Left ventricle myocardium inferior (tissue), 1 donor: ENCODE results near the gene TNRC6C. TPM values are rescaled to one million over a fixed set of nuclear protein-coding genes. Genes with fewer than 3 reads are reported as not detected.
A peak's percentile ranks its signal among the peaks of the same experiment; 100 is the strongest.
"Not testable (repeated sequence)": the region's sequence is repeated elsewhere in the genome, so short reads cannot be mapped to it uniquely, and the experiment has no call there.

Experiments
- DNase-seq: peaks from one replicate; pipeline ENCODE4 v3.0.0-alpha.2; 2020
- H3K27ac ChIP-seq: fragments of 200-600 bp; replicated peaks from 2 replicates; pipeline ENCODE4 v1.8.0; 2021
- H3K27me3 ChIP-seq: fragments of 200-600 bp; 2 replicates; pipeline ENCODE4 v1.8.0; 2021; ENCODE audit warnings: low read depth
- H3K36me3 ChIP-seq: fragments of 200-600 bp; 2 replicates; pipeline ENCODE4 v1.8.0; 2021
- H3K4me1 ChIP-seq: fragments of 200-600 bp; 2 replicates; pipeline ENCODE4 v1.8.0; 2021
- H3K4me3 ChIP-seq: fragments of 200-600 bp; 2 replicates; pipeline ENCODE4 v1.8.0; 2021; ENCODE audit warnings: mild to moderate bottlenecking, moderate library complexity
- H3K9me3 ChIP-seq: fragments of 200-600 bp; replicated peaks from 2 replicates; pipeline ENCODE4 v1.8.0; 2021
- CTCF ChIP-seq: fragments of 200-600 bp; IDR thresholded peaks from 2 replicates; pipeline ENCODE4 v1.8.0; 2021; ENCODE audit warnings: antibody characterized with exemption, mild to moderate bottlenecking, borderline replicate concordance
- intact Hi-C: fragments of 100-400 bp; cut with micrococcal nuclease; formaldehyde crosslinking; loops from one replicate; pipeline ENCODE4 v1.11.0; 2022
- total RNA-seq: library from RNA; stranded (reverse); fragmentation: NEBNext Ultra II Directional; extraction: Animal tissue kit (Norgen Biotek cat#: 25700); gene quantifications from one replicate; pipeline ENCODE4 v1.2.1, GENCODE V29; 2021
- donor health status: DM: no; HTN: yes; CAD: no; lungs with severe emphysema.

Gene TNRC6C
- total RNA-seq, 1 donor from 2014 or later = 19.7 TPM

- intact Hi-C loops = no loop called here
- Histone ChIP-seq H3K4me1 (peaks cover 13% of the 10 kb centered on the region), H3K27ac (no peak overlapping the region), H3K36me3 (peaks cover 100% of the 10 kb centered on the region), H3K27me3 (no peaks in the 10 kb centered on the region), H3K4me3 (no peak overlapping the region), H3K9me3 (no peaks in the 10 kb centered on the region)
- TF ChIP-seq CTCF = no peak
- no peak for DNase-seq
These were observed 116.5 kb downstream of the TNRC6C start for GRCh38 chr17:78075011-78075410.

GRCh38 chr17:78075545-78075944 is 117.0 kb downstream of the TNRC6C start:
- no peak overlapping the region for H3K27ac ChIP-seq
- intact Hi-C loops = no loop called here
- no peaks in the 10 kb centered on the region for H3K9me3 ChIP-seq
- DNase-seq = no peak
- peaks cover 100% of the 10 kb centered on the region for H3K36me3 ChIP-seq
- H3K4me1 ChIP-seq = peaks cover 13% of the 10 kb centered on the region
- no peaks in the 10 kb centered on the region for H3K27me3 ChIP-seq
- H3K4me3 ChIP-seq = no peak overlapping the region
- no peak for TF ChIP-seq CTCF

- peaks cover 45% of the 10 kb centered on the region for H3K4me1 ChIP-seq
- intact Hi-C loops = no loop called here
- no peak overlapping the region for H3K4me3 ChIP-seq
- H3K36me3 ChIP-seq = peaks cover 91% of the 10 kb centered on the region
- H3K27me3 ChIP-seq = no peaks in the 10 kb centered on the region
- no peak for DNase-seq
- no peak for TF ChIP-seq CTCF
- peak overlapping the region; percentile 81 for H3K27ac ChIP-seq
- H3K9me3 ChIP-seq = no peaks in the 10 kb centered on the region
These were observed 120.8 kb downstream of the TNRC6C start for GRCh38 chr17:78079253-78079652.

- intact Hi-C loops = no loop called here
- Histone ChIP-seq H3K27ac (peak overlapping the region; percentile 81), H3K4me3 (no peak overlapping the region), H3K36me3 (peaks cover 88% of the 10 kb centered on the region), H3K9me3 (no peaks in the 10 kb centered on the region), H3K27me3 (no peaks in the 10 kb centered on the region), H3K4me1 (peaks cover 51% of the 10 kb centered on the region)
- no peak for TF ChIP-seq CTCF
- no peak for DNase-seq
These were observed 123.0 kb downstream of the TNRC6C start for GRCh38 chr17:78081551-78081950.

- peaks cover 51% of the 10 kb centered on the region for H3K4me1 ChIP-seq
- H3K27me3 ChIP-seq, H3K9me3 ChIP-seq, H3K4me3 ChIP-seq, intact Hi-C loops: not testable (repeated sequence)
- peaks cover 88% of the 10 kb centered on the region for H3K36me3 ChIP-seq
- DNase-seq = peak; percentile 38
- peak overlapping the region; percentile 81 for H3K27ac ChIP-seq
These were observed 123.9 kb downstream of the TNRC6C start for GRCh38 chr17:78082355-78082872.

GRCh38 chr17:78082988-78083387 is 124.5 kb downstream of the TNRC6C start:
- DNase-seq = no peak
- H3K36me3 ChIP-seq = peaks cover 88% of the 10 kb centered on the region
- H3K27me3 ChIP-seq = no peaks in the 10 kb centered on the region
- H3K27ac ChIP-seq = peak overlapping the region; percentile 81
- no peak overlapping the region for H3K4me3 ChIP-seq
- H3K4me1 ChIP-seq = peaks cover 51% of the 10 kb centered on the region
- H3K9me3 ChIP-seq = no peaks in the 10 kb centered on the region
- intact Hi-C loops = no loop called here
- TF ChIP-seq CTCF = no peak
